ENCODE results near the gene RPL28.
"Not testable (repeated sequence)": the region's sequence is repeated elsewhere in the genome, so short reads cannot be mapped to it uniquely, and the experiment has no call there.

RPL28 gene

DNA sequence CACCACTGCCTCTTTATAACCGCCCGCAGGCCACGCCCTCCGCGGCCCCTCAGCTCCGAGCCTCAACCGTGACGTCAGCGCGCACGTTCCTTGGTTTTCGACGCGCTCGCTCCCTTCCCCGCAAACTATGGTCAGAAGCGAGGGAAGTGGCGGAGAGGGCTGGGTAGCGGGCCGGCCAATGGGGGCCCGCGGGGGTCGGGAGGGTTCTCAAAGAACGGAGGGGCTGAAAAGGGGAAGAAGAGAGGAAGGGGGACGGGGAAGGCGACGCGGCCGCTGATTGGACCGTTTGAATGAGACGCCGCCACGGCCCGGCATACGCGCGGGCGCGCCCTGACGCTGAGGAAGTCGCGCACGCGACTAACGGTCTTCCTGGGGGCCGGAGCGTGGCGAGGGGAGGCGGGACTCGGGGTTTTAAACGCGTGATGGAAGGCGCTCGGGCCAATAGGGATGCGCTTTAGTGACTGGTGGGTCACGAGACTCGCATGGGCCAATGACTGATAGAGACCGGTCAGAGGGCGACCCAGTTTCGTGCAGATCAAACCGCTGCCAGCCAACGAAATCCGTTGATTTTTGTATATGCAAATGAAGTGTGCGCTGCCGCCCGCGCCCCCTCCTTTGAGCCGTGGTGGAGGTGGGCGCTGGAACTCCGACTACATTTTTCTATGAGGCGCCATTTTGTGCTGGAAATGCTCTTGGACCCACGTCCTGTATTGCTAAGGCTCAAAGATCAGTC lies 22.2 kb downstream of the RPL28 start:
- Histone ChIP-seq H3K9me3 (ENCODE audit: control insufficient read depth, insufficient read depth, low read length) (0 out of 2 replicates have a peak, but pooled peaks cover 4% of the 10 kb centered on the region), H3K9ac (ENCODE audit: low read depth, low read length) (peak overlapping the region; percentile 94), H3K36me3 (ENCODE audit: insufficient read depth, low read length) (peaks cover 28% of the 10 kb centered on the region), H3K4me1 (ENCODE audit: insufficient read depth, low read length) (peaks cover 10% of the 10 kb centered on the region; the same call in 1 of the 2 replicates)

DNA sequence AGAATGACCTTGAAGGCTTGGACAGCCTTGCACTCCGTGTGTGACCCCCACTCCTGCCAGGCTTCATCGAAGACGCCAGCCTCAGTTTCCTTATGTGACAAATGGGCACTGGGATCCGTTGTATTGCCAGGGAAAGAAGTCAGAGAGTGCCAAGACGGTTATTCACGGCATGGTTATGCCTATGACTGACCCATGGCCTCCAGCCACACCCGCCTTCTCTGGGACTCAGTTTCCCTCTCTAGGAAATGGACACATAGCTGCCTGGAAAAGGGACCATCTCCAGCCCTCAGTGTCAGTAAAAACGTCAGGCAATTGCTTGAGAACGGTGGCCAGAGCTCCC lies 22.8 kb downstream of the RPL28 start:
- Histone ChIP-seq H3K36me3 (ENCODE audit: insufficient read depth, low read length) (peaks cover 24% of the 10 kb centered on the region), H3K4me1 (ENCODE audit: insufficient read depth, low read length) (peaks cover 10% of the 10 kb centered on the region; the same call in 1 of the 2 replicates), H3K9ac (ENCODE audit: low read depth, low read length) (peak overlapping the region; percentile 32), H3K9me3 (ENCODE audit: control insufficient read depth, insufficient read depth, low read length) (0 out of 2 replicates have a peak, but pooled peaks cover 4% of the 10 kb centered on the region)

DNA sequence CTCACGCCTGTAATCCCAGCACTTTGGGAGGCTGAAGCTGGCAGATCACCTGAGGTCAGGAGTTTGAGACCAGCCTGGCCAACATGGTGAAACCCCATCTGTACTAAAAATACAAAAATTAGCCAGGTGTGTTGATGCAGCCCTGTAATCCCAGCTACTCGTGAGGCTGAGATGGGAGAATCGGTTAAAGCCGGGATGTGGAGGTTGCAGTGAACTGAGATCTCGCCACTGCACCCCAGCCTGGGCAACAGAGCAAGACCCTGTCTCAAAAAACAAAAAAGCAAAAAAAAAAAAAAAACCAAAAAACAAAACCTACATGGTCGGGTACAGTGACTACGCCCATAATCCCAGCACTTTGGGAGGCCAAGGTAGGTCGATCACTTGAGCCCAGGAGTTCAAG lies 23.4 kb downstream of the RPL28 start:
- Histone ChIP-seq H3K36me3 (ENCODE audit: insufficient read depth, low read length) (peaks cover 19% of the 10 kb centered on the region), H3K4me1 (ENCODE audit: insufficient read depth, low read length) (peaks cover 10% of the 10 kb centered on the region; the same call in 1 of the 2 replicates)
- H3K9me3 ChIP-seq (ENCODE audit: control insufficient read depth, insufficient read depth, low read length); H3K9ac ChIP-seq (ENCODE audit: low read depth, low read length): not testable (repeated sequence)

DNA sequence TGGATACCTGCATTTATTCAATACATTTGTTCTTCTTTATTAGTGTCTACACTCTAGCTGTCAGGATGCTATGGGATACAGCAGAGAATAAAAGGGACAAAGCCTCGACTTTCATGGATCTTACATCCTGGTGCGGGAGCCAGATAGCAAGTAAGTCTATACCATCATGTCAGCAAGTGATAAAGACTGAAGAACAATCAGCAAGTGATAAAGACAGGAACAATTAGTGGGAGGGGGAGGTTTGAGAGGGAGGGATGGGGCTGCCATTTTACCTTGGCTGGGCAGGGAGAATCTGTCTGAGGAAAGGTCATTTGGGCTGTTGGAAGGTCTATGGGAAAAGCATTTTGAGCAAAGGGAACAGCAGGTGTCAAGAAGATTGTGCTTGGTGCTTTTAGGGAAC lies 24.4 kb downstream of the RPL28 start:
- peaks cover 10% of the 10 kb centered on the region; the same call in 1 of the 2 replicates for H3K4me1 ChIP-seq (ENCODE audit: insufficient read depth, low read length)
- 0 out of 2 replicates have a peak, but pooled peaks cover 4% of the 10 kb centered on the region for H3K9me3 ChIP-seq (ENCODE audit: control insufficient read depth, insufficient read depth, low read length)
- H3K36me3 ChIP-seq (ENCODE audit: insufficient read depth, low read length): peaks cover 14% of the 10 kb centered on the region
- no peak overlapping the region for H3K9ac ChIP-seq (ENCODE audit: low read depth, low read length)

DNA sequence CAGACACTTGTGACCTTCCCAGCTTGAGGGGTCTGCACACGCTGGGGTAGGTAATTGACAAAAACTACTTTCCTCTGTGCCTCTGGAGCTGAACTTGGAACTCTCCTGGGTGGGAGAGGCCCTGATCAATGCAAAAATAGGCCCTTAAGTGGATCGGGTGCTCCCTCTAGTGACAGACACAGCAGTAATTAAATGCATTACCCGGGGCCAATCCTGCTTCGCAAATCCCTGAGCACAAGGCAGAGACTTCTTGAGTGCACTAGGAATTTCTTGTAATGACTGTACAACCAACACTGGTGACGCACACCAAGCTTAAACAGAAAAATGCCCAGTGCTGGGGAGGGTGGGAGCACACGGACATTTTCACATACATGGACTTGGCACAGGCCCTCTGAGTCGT lies 32.5 kb downstream of the RPL28 start:
- no peaks in the 10 kb centered on the region; the same call in 1 of the 2 replicates for H3K9me3 ChIP-seq (ENCODE audit: control insufficient read depth, insufficient read depth, low read length)
- H3K4me1 ChIP-seq (ENCODE audit: insufficient read depth, low read length): peaks cover 4% of the 10 kb centered on the region; the same call in 1 of the 2 replicates
- no peak overlapping the region for H3K9ac ChIP-seq (ENCODE audit: low read depth, low read length)
- H3K36me3 ChIP-seq (ENCODE audit: insufficient read depth, low read length): no peaks in the 10 kb centered on the region

DNA sequence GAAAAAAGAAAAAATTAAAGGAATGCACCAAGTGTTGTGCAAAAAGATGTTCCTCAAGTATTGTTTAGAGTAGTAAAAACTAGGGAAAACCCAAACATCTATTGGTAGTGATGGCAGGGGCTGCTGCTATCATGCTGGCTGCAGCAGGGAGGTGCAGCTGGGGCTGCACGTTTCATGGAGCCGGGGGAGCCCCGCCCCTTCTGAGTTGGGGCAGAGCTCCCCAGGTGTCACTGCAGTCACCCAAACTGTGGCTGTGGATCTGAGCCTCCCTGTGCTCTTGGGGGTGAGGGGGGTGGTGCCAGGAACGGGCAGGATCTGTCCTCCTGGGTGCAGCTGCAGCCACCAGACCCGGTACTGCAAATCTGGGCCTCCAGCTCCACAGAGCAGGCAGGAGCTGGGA lies 33.4 kb downstream of the RPL28 start:
- no peak overlapping the region for H3K9ac ChIP-seq (ENCODE audit: low read depth, low read length)

DNA sequence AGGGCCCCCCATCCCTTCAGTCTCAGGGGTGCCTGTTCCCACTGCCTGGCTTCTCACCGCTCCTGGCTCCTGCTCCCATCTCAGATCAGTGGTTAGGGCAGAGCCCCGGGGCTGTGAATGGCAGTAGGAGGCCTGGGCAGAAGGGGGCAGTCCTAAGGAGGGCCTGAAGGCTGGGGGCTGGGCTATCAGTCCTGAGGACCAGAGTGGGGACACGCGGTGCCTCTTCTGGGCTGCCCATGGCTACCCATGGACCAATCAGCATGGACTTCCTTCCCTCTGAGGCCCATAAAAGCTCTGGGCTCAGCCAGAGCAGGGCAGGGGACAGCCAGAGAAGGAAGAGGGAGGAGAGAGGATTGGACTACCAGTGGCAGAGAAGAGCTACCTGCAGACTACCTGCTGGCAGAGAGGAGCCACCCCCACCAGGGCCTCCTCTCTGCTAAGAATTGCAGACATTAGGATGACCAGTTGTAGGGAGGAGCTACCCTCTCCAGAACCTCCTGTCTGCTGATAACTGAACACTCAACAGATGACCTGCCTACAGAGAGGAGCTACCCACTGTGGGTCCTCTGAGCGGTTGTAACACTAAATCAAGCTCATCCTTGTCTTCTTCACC lies 34.0 kb downstream of the RPL28 start:
- H3K36me3 ChIP-seq (ENCODE audit: insufficient read depth, low read length): no peaks in the 10 kb centered on the region
- no peaks in the 10 kb centered on the region; the same call in 1 of the 2 replicates for H3K9me3 ChIP-seq (ENCODE audit: control insufficient read depth, insufficient read depth, low read length)
- H3K4me1 ChIP-seq (ENCODE audit: insufficient read depth, low read length): peaks cover 4% of the 10 kb centered on the region; the same call in 1 of the 2 replicates
- no peak overlapping the region for H3K9ac ChIP-seq (ENCODE audit: low read depth, low read length)

More for the DNA sequence above, 33.4 kb downstream of the RPL28 start:
- peaks cover 4% of the 10 kb centered on the region; the same call in 1 of the 2 replicates for H3K4me1 ChIP-seq (ENCODE audit: insufficient read depth, low read length)
- H3K9me3 ChIP-seq (ENCODE audit: control insufficient read depth, insufficient read depth, low read length): no peaks in the 10 kb centered on the region; the same call in 1 of the 2 replicates
- H3K36me3 ChIP-seq (ENCODE audit: insufficient read depth, low read length): no peaks in the 10 kb centered on the region

DNA sequence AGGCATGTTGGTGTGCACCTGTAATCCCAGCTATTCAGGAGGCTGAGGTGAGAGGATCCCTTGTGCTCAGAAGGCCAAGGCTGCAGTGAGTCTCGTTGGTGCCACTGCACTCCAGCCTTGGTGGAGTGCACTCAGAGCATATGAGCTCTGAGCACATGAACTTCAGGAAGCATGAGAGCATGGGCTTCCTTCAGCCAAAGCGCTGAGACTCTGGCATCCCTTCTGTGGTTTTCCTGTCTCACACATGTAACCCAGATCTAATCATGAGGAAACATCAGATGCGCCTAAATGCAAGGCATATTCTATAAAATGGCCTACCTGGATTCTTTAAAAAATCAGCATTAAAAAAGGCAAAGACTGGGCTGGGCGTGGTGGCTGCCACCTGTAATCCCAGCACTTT lies 35.5 kb downstream of the RPL28 start:
- H3K36me3 ChIP-seq (ENCODE audit: insufficient read depth, low read length); H3K4me1 ChIP-seq (ENCODE audit: insufficient read depth, low read length); H3K9ac ChIP-seq (ENCODE audit: low read depth, low read length); H3K9me3 ChIP-seq (ENCODE audit: control insufficient read depth, insufficient read depth, low read length): not testable (repeated sequence)

DNA sequence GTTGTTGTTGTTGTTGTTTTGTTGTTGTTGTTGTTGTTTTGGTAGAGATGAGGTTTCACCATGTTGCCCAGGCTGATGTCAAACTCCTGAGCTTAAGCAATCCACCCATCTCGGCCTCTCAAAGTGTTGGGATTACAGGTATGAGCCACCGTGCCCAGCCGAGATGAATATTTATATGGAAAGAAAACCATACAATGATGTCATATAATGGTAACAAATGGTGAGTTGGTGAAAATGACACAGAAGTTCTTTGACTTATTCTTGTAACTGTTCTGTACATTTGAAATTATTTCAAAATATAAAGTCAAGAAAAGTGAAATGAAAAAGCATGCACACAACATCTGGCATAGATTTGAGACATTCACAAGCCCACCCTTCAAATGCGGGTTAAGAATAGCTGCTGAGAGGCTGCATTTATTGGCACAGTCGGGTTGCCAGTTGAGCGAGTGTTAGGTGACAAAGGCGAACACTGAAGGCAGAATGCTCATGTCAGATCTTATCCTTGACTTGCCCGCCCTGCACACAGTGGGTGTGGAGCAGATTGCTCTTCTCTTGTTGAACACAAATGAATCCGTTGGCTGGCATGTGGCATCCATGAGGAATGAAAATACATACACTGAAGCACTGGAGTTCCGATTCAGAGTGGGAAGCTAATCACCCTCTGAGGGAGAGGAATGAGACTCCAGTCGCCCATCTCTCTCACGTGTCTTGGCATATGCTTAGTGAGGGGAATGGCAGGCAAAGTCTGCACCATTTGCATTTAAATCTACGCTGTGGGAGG lies 37.7 kb downstream of the RPL28 start:
- no peaks in the 10 kb centered on the region; the same call in 1 of the 2 replicates for H3K9me3 ChIP-seq (ENCODE audit: control insufficient read depth, insufficient read depth, low read length)
- H3K36me3 ChIP-seq (ENCODE audit: insufficient read depth, low read length): no peaks in the 10 kb centered on the region
- H3K4me1 ChIP-seq (ENCODE audit: insufficient read depth, low read length): no peaks in the 10 kb centered on the region
- no peak overlapping the region for H3K9ac ChIP-seq (ENCODE audit: low read depth, low read length)

DNA sequence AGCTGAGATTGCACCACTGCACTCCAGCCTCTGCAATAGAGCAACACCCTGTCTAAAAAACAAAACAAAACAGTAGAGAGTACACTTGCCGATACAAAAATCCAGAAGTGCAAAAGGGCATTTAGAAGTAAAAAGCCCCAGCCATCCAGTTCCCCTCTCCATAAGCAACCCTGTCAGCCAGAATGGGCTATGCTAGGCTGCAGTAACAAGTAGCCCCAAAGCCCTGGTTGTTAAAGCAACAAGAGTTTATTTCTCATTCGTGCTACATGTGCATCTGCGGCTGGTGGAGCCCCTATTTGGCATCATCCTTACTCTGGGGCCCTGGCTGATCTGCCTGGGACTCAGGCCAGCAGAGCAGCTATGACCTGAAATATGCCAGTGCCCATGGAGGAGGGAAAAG lies 38.8 kb downstream of the RPL28 start:
- no peaks in the 10 kb centered on the region; the same call in 1 of the 2 replicates for H3K4me1 ChIP-seq (ENCODE audit: insufficient read depth, low read length)
- H3K9ac ChIP-seq (ENCODE audit: low read depth, low read length): no peak overlapping the region
- H3K9me3 ChIP-seq (ENCODE audit: control insufficient read depth, insufficient read depth, low read length): no peaks in the 10 kb centered on the region; the same call in 1 of the 2 replicates
- no peaks in the 10 kb centered on the region for H3K36me3 ChIP-seq (ENCODE audit: insufficient read depth, low read length)

DNA sequence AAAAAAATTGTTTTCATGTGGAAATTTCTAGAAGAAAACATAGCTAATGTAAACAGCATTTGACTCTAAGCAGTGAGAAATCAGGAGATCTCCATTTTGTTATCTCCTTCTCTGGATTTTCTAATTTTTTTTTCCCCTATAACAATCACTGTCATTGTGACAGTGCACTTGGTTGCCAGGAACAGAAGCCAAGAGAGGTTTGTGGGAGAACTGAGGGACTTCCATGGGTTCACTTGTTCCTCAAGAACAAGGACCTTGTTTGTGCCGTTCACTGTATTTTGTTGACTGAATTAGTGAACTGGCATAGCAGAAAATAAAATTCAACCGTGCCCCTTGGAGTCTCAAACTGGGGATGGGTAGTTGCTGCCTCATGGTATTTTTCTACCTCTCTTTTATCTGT lies 40.3 kb downstream of the RPL28 start:
- no peak overlapping the region for H3K9ac ChIP-seq (ENCODE audit: low read depth, low read length)
- H3K36me3 ChIP-seq (ENCODE audit: insufficient read depth, low read length): no peaks in the 10 kb centered on the region
- H3K4me1 ChIP-seq (ENCODE audit: insufficient read depth, low read length): no peaks in the 10 kb centered on the region; the same call in 1 of the 2 replicates
- no peaks in the 10 kb centered on the region for H3K9me3 ChIP-seq (ENCODE audit: control insufficient read depth, insufficient read depth, low read length)

DNA sequence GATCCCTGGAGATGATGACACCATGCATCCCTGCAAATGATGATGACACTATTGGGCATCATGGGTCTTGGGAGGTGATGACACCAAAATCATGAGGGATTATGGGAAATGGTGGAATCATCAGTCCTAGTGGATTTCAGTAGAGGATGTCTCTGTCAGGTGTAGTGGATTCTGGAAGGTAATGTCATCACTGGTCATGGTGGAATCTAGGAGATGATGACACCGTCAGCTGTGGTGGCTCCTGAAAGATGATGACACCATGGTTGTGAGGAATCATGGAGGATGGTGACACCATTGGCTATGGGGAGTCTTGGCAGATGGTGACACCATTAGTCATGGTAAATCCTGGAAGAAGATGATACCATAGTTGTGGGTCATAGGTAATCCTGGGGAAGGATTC lies 45.5 kb downstream of the RPL28 start:
- Histone ChIP-seq H3K9ac (ENCODE audit: low read depth, low read length) (no peak overlapping the region), H3K9me3 (ENCODE audit: control insufficient read depth, insufficient read depth, low read length) (no peaks in the 10 kb centered on the region), H3K4me1 (ENCODE audit: insufficient read depth, low read length) (no peaks in the 10 kb centered on the region; the same call in 1 of the 2 replicates), H3K36me3 (ENCODE audit: insufficient read depth, low read length) (no peaks in the 10 kb centered on the region)

DNA sequence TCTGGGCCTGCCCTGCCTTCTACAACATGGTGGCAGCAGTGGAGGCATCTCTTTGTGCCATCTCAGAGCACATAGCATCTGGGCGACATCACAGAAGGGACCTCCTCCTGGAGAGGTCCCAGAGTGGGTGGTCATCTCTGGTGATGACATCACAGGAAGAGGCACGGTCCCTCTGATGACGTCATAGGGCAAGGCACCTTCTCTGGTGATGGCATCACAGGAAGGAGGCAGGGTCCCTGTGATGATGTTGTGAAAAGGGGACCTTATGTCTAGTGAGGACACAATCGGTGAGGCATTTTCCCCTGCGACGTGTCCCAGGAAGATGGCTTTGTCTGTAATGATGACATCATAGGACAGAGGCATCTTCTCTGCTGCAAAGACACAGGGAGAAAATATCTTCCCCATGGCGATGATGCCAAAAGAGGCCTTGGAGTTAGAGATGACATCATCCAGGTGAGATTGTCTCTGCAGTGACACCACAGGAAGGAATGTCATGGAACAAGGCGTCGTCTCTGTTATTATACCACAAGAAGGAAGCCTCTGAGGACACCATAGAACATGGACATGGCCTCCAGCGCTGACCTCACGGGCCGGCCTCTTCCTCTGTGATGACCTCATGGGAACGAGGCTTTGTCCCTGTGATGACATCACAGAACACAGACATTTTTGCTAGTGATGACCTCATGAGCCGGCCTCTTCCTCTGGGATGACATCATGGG lies 46.7 kb downstream of the RPL28 start:
- no peak overlapping the region for H3K9ac ChIP-seq (ENCODE audit: low read depth, low read length)
- H3K9me3 ChIP-seq (ENCODE audit: control insufficient read depth, insufficient read depth, low read length): no peaks in the 10 kb centered on the region
- no peaks in the 10 kb centered on the region; the same call in 1 of the 2 replicates for H3K4me1 ChIP-seq (ENCODE audit: insufficient read depth, low read length)
- no peaks in the 10 kb centered on the region for H3K36me3 ChIP-seq (ENCODE audit: insufficient read depth, low read length)

DNA sequence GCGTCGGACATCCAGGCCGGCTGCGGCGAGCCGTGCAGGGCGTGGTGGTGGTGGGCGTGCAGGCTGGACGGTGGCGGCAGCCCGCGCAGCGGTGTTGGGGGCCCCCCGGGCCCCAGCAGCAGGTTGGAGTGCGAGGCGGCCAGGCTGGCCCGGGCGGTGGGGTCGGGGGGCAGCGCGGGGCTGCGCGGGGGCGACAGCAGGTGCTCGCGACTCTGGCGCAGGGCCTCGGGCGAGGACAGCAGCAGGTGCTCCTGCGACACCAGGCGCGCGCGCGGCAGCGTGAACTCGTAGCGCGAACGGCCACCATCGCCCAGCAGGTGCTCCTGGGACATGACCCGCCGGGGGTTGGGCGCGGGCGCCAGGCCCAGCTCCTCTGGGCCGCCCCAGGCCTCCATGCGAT lies 47.6 kb downstream of the RPL28 start:
- H3K9me3 ChIP-seq (ENCODE audit: control insufficient read depth, insufficient read depth, low read length): no peaks in the 10 kb centered on the region
- H3K36me3 ChIP-seq (ENCODE audit: insufficient read depth, low read length): no peaks in the 10 kb centered on the region
- no peak overlapping the region for H3K9ac ChIP-seq (ENCODE audit: low read depth, low read length)
- no peaks in the 10 kb centered on the region; the same call in 1 of the 2 replicates for H3K4me1 ChIP-seq (ENCODE audit: insufficient read depth, low read length)
